Loucy (cell line): ENCODE measurements around the gene NSF.
A peak's percentile ranks its signal among the peaks of the same experiment; 100 is the strongest.

Experiments used
- H2AFZ ChIP-seq: fragments of 200-600 bp; sonication (generic); 2 replicates; pipeline ENCODE4 v1.6.0; 2016; ENCODE audit warnings: antibody characterized with exemption, mild to moderate bottlenecking, low read length, moderate library complexity
- H3F3A ChIP-seq: fragments of 200-600 bp; 2 replicates; pipeline ENCODE4 v1.6.0; 2016; ENCODE audit warnings: antibody characterized with exemption, low read depth, mild to moderate bottlenecking
- H3K27me3 ChIP-seq: fragments of 200-600 bp; sonication (generic); 2 replicates; pipeline ENCODE4 v1.6.1; 2014; ENCODE audit warnings: low read length, mild to moderate bottlenecking; ENCODE audit not compliant: insufficient read depth, poor library complexity, severe bottlenecking
- H3K36me3 ChIP-seq: fragments of 200-600 bp; sonication (generic); 2 replicates; pipeline ENCODE4 v1.6.1; 2016; ENCODE audit warnings: low read length; ENCODE audit not compliant: insufficient read depth
- H3K4me1 ChIP-seq: fragments of 200-600 bp; sonication (generic); 2 replicates; pipeline ENCODE4 v1.5.1; 2014; ENCODE audit warnings: low read length, mild to moderate bottlenecking; ENCODE audit not compliant: insufficient read depth, poor library complexity, severe bottlenecking
- H3K4me2 ChIP-seq: fragments of 200-600 bp; sonication (generic); 2 replicates; pipeline ENCODE4 v1.6.0; 2014; ENCODE audit warnings: antibody characterized with exemption, low read length, low read depth, mild to moderate bottlenecking; ENCODE audit not compliant: poor library complexity, severe bottlenecking
- H3K4me3 ChIP-seq: fragments of 200-600 bp; sonication (generic); 2 replicates; pipeline ENCODE4 v1.5.1; 2014; ENCODE audit warnings: low read length, mild to moderate bottlenecking, mixed read lengths; ENCODE audit not compliant: poor library complexity, severe bottlenecking
- H3K79me2 ChIP-seq: fragments of 200-600 bp; sonication (generic); 2 replicates; pipeline ENCODE4 v1.6.1; 2014; ENCODE audit warnings: low read length; ENCODE audit not compliant: insufficient read depth
- H3K9ac ChIP-seq: fragments of 200-600 bp; sonication (generic); 2 replicates; pipeline ENCODE4 v1.6.0; 2014; ENCODE audit warnings: mild to moderate bottlenecking, low read depth, low read length, moderate library complexity; ENCODE audit not compliant: poor library complexity, severe bottlenecking
- H3K9me2 ChIP-seq: fragments of 200-600 bp; sonication (generic); replicated peaks from 2 replicates; pipeline ENCODE4 v1.6.1; 2016; ENCODE audit warnings: low read depth, low read length, mixed read lengths
- H3K9me3 ChIP-seq: fragments of 200-600 bp; sonication (generic); 2 replicates; pipeline ENCODE4 v1.6.1; 2014; ENCODE audit warnings: mild to moderate bottlenecking, antibody characterized with exemption, low read length, low read depth; ENCODE audit not compliant: insufficient read depth
- H4K20me1 ChIP-seq: fragments of 200-600 bp; sonication (generic); 2 replicates; pipeline ENCODE4 v1.6.0; 2014; ENCODE audit warnings: antibody characterized with exemption, low read length, mild to moderate bottlenecking; ENCODE audit not compliant: insufficient read depth, poor library complexity, severe bottlenecking
- CTCF ChIP-seq: fragments of 200-600 bp; sonication (generic); conservative IDR thresholded peaks from 2 replicates; pipeline ENCODE4 v1.5.1; 2014; ENCODE audit warnings: mild to moderate bottlenecking, antibody characterized with exemption, low read length
- EZH2phosphoT487 ChIP-seq: fragments of 200-600 bp; IDR thresholded peaks from 2 replicates; pipeline ENCODE4 v1.6.1; 2018; ENCODE audit warnings: antibody characterized with exemption, mild to moderate bottlenecking, moderate library complexity, borderline replicate concordance

Gene NSF

GRCh38 chr17:46773676-46774075, 183.2 kb downstream of the NSF start:
- TF ChIP-seq CTCF (no peak), EZH2phosphoT487 (no peak)
- Histone ChIP-seq H4K20me1 (no peaks in the 10 kb centered on the region), H3K9ac (no peak overlapping the region), H3K27me3 (no peaks in the 10 kb centered on the region), H3K4me1 (peaks cover 22% of the 10 kb centered on the region), H2AFZ (no peak overlapping the region), H3K4me2 (peak overlapping the region; percentile 69), H3K9me2 (no peaks in the 10 kb centered on the region), H3F3A (no peaks in the 10 kb centered on the region), H3K4me3 (no peak overlapping the region), H3K79me2 (no peaks in the 10 kb centered on the region), H3K9me3 (no peaks in the 10 kb centered on the region), H3K36me3 (no peaks in the 10 kb centered on the region)

- Histone ChIP-seq H3K4me2 (no peak overlapping the region), H3K27me3 (no peaks in the 10 kb centered on the region), H3K9me3 (no peaks in the 10 kb centered on the region), H3F3A (no peaks in the 10 kb centered on the region), H4K20me1 (no peaks in the 10 kb centered on the region), H2AFZ (no peak overlapping the region), H3K36me3 (no peaks in the 10 kb centered on the region), H3K9me2 (no peaks in the 10 kb centered on the region), H3K9ac (no peak overlapping the region), H3K4me3 (no peak overlapping the region), H3K4me1 (peaks cover 22% of the 10 kb centered on the region), H3K79me2 (no peaks in the 10 kb centered on the region)
- no peak for TF ChIP-seq CTCF
- no peak for TF ChIP-seq EZH2phosphoT487
Measured at GRCh38 chr17:46774108-46774737, 183.8 kb downstream of the NSF start.

DNA sequence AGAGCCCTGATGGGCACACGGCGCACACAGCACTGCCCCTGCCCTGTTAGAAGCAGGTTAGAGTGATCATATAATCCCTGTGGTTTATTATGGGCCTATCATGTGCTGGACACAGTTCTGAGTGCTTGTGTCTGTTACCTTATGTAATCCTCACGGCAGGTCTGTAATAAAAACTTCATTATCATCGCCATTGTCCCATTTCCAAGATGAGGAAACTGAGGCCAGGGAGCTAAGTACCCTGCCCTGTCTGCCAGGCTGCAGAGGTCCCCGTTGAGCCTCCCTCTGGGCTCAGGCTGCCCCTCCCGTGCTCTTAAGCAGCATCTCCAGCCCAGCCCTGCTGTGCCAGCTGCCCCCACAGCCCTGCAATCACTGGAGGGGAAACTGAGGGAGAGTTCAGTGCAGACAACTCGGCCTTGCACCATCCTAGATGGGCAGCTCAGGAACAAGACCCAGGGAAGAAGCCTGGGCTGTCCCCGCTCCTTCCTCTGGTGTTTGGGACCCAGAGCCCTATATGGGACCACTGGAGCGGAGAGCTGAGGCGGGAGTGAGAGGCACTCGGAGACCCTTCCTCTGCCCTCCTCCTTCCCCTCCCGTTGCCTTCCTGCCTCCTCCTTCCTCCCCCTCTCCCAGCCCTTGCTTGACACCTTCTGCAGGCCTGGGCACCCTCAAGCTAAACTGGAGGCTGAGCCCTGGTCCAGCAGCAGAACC, 186.0 kb downstream of the NSF start:
- H3K4me3 ChIP-seq, result no peak overlapping the region
- H3F3A ChIP-seq, result no peaks in the 10 kb centered on the region
- no peaks in the 10 kb centered on the region for H3K27me3 ChIP-seq
- no peak overlapping the region for H2AFZ ChIP-seq
- TF ChIP-seq CTCF (no peak), EZH2phosphoT487 (no peak)
- H3K79me2 ChIP-seq, result no peaks in the 10 kb centered on the region
- no peaks in the 10 kb centered on the region for H4K20me1 ChIP-seq
- H3K9ac ChIP-seq, result no peak overlapping the region
- peaks cover 22% of the 10 kb centered on the region for H3K4me1 ChIP-seq
- H3K9me3 ChIP-seq, result no peaks in the 10 kb centered on the region
- no peaks in the 10 kb centered on the region for H3K36me3 ChIP-seq
- no peak overlapping the region for H3K4me2 ChIP-seq
- H3K9me2 ChIP-seq, result no peaks in the 10 kb centered on the region
